Nephron (organoid): ENCODE results near the gene RAB17.

Source experiments
- H3K27ac Mint-ChIP-seq, 3 experiments: 2 replicates each; pipeline ENCODE4 v1.8.0; 2020; ENCODE audit warnings: mixed read lengths in 3 of 3, mild to moderate bottlenecking in 2 of 3, moderate library complexity in 1 of 3
- H3K27me3 Mint-ChIP-seq: 2 replicates; pipeline ENCODE4 v1.8.0; 2021; ENCODE audit warnings: low read depth, mild to moderate bottlenecking, moderate library complexity, mixed read lengths
- H3K36me3 Mint-ChIP-seq: 2 replicates; pipeline ENCODE4 v1.8.0; 2020; ENCODE audit warnings: low read depth, mixed read lengths
- H3K4me1 Mint-ChIP-seq: 2 replicates; pipeline ENCODE4 v1.8.0; 2020; ENCODE audit warnings: mixed read lengths
- H3K4me3 Mint-ChIP-seq, 3 experiments: 2 replicates each; pipeline ENCODE4 v1.8.0; 2020; ENCODE audit warnings: mild to moderate bottlenecking in 3 of 3, mixed read lengths in 3 of 3, moderate library complexity in 2 of 3
- H3K9me3 Mint-ChIP-seq: 2 replicates; pipeline ENCODE4 v1.8.0; 2020; ENCODE audit warnings: mixed read lengths
- TF ChIP-seq, protein P1 (sequence below), 3 experiments: fragments of 200-600 bp; sonication (generic); IDR thresholded peaks; one replicate each; pipeline ENCODE4 v1.5.0; 2021; ENCODE audit warnings: antibody characterized with exemption in 3 of 3; ENCODE audit not compliant: unreplicated experiment in 3 of 3

Gene RAB17

DNA sequence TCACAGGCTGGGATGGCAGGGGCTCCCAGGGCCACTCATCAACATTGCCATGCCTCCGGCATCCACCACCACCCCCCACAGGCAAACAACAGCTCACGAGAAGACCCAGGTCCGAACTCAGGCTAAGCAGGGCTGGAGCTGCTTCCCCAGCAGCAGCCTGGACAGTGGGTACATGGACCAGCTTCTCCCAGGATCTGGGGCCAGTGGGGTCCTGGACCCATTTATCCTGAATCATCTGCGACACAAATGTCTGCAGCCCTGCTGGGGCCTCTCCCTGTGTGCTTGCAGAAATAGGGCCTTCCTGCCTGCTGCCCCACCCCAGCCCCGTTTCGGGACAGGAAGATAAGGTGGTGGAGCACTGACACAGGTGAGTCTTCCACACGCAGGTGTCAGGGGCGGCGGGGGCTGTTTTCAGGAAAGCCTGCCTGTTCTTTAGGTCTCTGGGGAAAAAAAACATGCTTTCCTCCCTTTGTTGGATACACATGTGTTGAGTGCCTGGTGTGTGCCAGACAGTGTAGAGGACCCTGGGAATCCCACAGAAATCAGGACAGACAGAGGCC is 19.7 kb downstream of the RAB17 start:
- TF ChIP-seq, protein P1, sequence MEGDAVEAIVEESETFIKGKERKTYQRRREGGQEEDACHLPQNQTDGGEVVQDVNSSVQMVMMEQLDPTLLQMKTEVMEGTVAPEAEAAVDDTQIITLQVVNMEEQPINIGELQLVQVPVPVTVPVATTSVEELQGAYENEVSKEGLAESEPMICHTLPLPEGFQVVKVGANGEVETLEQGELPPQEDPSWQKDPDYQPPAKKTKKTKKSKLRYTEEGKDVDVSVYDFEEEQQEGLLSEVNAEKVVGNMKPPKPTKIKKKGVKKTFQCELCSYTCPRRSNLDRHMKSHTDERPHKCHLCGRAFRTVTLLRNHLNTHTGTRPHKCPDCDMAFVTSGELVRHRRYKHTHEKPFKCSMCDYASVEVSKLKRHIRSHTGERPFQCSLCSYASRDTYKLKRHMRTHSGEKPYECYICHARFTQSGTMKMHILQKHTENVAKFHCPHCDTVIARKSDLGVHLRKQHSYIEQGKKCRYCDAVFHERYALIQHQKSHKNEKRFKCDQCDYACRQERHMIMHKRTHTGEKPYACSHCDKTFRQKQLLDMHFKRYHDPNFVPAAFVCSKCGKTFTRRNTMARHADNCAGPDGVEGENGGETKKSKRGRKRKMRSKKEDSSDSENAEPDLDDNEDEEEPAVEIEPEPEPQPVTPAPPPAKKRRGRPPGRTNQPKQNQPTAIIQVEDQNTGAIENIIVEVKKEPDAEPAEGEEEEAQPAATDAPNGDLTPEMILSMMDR (IDR thresholded peaks at IDR 0.05; ENCODE audit: unreplicated experiment in 3 of 3): no peak
- Mint-ChIP-seq H3K9me3 (no peaks in the 10 kb centered on the region), H3K36me3 (no peaks in the 10 kb centered on the region), H3K4me3 (no peak overlapping the region), H3K27ac (no peak overlapping the region), H3K27me3 (peaks cover 8% of the 10 kb centered on the region), H3K4me1 (peaks cover 15% of the 10 kb centered on the region)

DNA sequence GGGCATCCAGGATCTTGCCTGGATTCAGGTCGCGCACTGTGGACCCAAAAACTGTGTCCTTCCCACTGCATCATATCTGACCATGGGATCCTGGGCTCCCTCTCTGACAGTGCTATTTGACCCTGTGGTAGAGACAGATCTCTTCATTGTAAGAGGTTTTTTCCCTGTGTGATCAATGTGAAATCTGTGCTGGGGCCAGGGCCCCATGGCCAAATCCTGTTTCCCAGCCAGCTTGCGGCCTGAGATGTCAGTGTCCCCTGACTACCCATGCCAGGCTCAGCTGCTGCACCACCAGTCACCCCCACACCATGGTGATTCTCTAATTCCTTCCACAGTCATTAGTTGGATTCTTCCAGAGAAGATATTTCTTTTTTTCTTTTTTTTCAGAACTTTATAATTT is 20.6 kb downstream of the RAB17 start:
- H3K27me3 Mint-ChIP-seq: peaks cover 8% of the 10 kb centered on the region
- no peaks in the 10 kb centered on the region for H3K9me3 Mint-ChIP-seq
- H3K27ac Mint-ChIP-seq: no peak overlapping the region
- no peak overlapping the region for H3K4me3 Mint-ChIP-seq
- peaks cover 10% of the 10 kb centered on the region for H3K4me1 Mint-ChIP-seq
- no peaks in the 10 kb centered on the region for H3K36me3 Mint-ChIP-seq
- TF ChIP-seq, protein P1 (IDR thresholded peaks at IDR 0.05; ENCODE audit: unreplicated experiment in 3 of 3): no peak

DNA sequence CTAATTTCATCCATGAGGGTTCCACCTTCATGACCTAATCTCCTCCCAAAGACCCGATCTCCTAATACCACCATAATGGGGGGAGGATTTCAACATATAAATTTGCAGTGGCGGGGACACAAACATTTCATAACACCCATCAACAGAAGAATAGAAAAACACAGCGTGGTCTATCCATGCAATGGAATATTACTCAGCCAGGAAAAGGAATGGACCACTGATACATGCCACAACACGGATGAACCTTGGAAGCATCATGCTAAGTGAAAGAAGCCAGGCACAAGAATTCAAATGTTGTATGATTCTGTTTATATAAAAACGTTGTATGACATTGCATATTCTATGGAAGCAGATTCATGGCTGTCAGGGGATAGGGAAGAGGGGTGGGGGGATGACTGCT is 21.5 kb downstream of the RAB17 start:
- H3K36me3 Mint-ChIP-seq: no peaks in the 10 kb centered on the region
- TF ChIP-seq, protein P1 (IDR thresholded peaks at IDR 0.05; ENCODE audit: unreplicated experiment in 3 of 3): no peak
- H3K4me3 Mint-ChIP-seq: no peak overlapping the region
- no peak overlapping the region for H3K27ac Mint-ChIP-seq
- H3K27me3 Mint-ChIP-seq: peaks cover 10% of the 10 kb centered on the region
- H3K4me1 Mint-ChIP-seq: peaks cover 10% of the 10 kb centered on the region
- no peaks in the 10 kb centered on the region for H3K9me3 Mint-ChIP-seq

DNA sequence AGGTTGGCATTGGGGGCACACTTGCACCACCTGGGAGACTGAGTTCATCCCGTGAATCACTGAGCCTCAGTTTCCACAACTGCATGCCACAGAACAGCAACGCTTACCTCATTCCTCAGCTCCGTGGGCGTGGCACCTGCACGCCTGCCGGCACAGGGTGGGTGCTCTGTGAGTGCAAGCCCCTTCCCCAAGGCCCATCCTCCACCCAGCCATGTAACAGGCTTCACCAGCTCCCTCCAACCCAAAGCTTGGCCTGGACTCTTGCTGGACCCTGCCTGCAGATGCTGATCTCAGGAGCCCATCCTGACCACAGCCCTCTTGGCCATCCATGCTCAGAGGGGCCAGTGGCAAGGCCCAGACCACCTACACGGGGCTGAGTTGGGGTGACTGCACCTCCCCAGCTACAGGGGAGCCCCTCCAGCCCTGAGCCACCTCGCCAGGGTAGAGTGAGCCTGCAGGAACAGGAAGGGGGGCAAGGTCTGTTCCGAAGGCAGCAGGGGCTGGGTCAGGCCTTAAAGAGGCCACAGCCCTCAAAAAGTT is 22.3 kb downstream of the RAB17 start:
- Mint-ChIP-seq H3K27ac (no peak overlapping the region), H3K4me1 (peaks cover 10% of the 10 kb centered on the region)

DNA sequence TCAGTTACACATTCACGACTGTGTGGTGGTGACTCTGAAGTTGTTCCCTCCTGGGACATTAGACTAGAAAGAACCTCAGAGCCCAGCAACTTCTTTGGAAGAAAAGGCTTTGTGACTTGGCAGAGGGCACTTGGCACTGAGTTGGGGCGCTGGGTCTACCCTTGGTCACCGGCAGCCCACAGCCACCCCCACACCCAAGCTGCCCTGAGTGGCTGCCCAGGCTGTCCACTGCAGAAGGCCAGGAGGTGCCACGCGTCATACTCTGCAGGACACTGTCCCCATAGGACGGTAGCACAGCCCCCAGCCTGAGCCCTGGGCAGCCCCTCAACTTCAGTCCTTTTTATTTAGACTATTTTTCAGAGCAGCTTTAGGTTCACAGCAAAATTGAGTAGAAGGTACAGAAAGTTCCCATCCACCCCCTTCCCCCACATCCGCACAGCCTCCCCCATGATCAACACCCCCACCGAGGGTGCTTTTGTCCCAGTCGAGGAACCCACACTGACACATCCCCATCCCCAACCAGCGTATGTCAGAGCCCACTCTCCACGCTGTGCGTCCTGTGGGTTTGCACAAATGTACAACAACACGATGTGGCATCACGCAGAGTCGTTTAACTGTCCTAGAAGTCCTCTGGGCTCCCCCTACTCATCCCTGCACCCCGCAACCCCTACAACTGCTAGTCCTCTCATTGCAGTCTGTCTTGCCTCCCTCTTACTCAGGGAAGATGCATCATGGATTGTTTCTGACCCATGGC is 23.1 kb downstream of the RAB17 start:
- H3K4me3 Mint-ChIP-seq: no peak overlapping the region
- no peak overlapping the region for H3K27ac Mint-ChIP-seq
- TF ChIP-seq, protein P1 (IDR thresholded peaks at IDR 0.05; ENCODE audit: unreplicated experiment in 3 of 3): no peak
- H3K36me3 Mint-ChIP-seq: no peaks in the 10 kb centered on the region
- peaks cover 20% of the 10 kb centered on the region for H3K27me3 Mint-ChIP-seq
- no peaks in the 10 kb centered on the region for H3K9me3 Mint-ChIP-seq
- peaks cover 9% of the 10 kb centered on the region for H3K4me1 Mint-ChIP-seq

More for the DNA sequence above, 22.3 kb downstream of the RAB17 start:
- Mint-ChIP-seq H3K4me3 (no peak overlapping the region), H3K27me3 (peaks cover 16% of the 10 kb centered on the region), H3K9me3 (no peaks in the 10 kb centered on the region), H3K36me3 (no peaks in the 10 kb centered on the region)
- TF ChIP-seq, protein P1 (IDR thresholded peaks at IDR 0.05; ENCODE audit: unreplicated experiment in 3 of 3): no peak
